K562 (cell line): ENCODE results near the gene CYSTM1. TPM values are rescaled to one million over a fixed set of nuclear protein-coding genes. Genes with fewer than 3 reads are reported as not detected.

Source experiments
- ATAC-seq: fragments of 200-7000 bp; cut with Tn5 transposase; 3 replicates; pipeline ENCODE4 v1.9.1; 2020; ENCODE audit warnings: moderate library complexity
- BruUV-seq: library from RNA; stranded (reverse); fragments of 400-500 nt; replicated peaks from 2 replicates; lab custom pipeline; 2021; lab: Mats Ljungman, UMichigan
- CTCF ChIA-PET: fragments of 300-600 bp; formaldehyde crosslinking; extraction: SDS; loops from one replicate; lab custom pipeline; 2021; ENCODE audit warnings: low intra/inter-chr PET ratio; lab: Yijun Ruan, JAX
- POLR2A ChIA-PET: fragments of 300-600, 350-650 bp; sonication (Branson Sonifier 250); formaldehyde crosslinking; extraction: SDS; loops from one replicate; lab custom pipeline; 2021; ENCODE audit warnings: antibody characterized with exemption, inconsistent platforms; lab: Yijun Ruan, JAX
- DNase-seq, 4 experiments: peaks; one replicate each; pipeline versions ENCODE4 v3.0.0 to v3.0.0-alpha.2; 2011 to 2018; ENCODE audit warnings: low spot score in 3 of 4, mixed read lengths in 3 of 4; ENCODE audit errors: extremely low read depth in 1 of 4
- FAIRE-seq: peaks from 2 replicates; lab custom pipeline; 2011; peaks lifted over from hg19 to GRCh38; lab: Jason Lieb, UNC
- H2AFZ ChIP-seq: 2 replicates; pipeline ENCODE4 v1.6.0; 2011; ENCODE audit warnings: low read depth, low read length, control low read depth, inconsistent platforms
- H3K27ac ChIP-seq: fragments of 200-600 bp; 3 replicates; pipeline ENCODE4 v1.8.0; 2011; ENCODE audit warnings: low read depth, mild to moderate bottlenecking, control low read depth, inconsistent platforms, low read length, moderate library complexity, mixed read lengths; ENCODE audit errors: extremely low read depth
- H3K27me3 ChIP-seq, 2 experiments: fragments of 300-600 bp in 1 of 2; 2 replicates in 1 of 2; 3 replicates in 1 of 2; pipeline versions ENCODE4 v1.6.0 to v1.8.0; 2011; ENCODE audit warnings: inconsistent platforms in 2 of 2, low read length in 2 of 2, mild to moderate bottlenecking in 1 of 2, mixed read lengths in 1 of 2, moderate library complexity in 1 of 2; ENCODE audit not compliant: control insufficient read depth in 2 of 2, insufficient read depth in 2 of 2
- H3K36me3 ChIP-seq: fragments of 300-600 bp; 3 replicates; pipeline ENCODE4 v1.8.0; 2011; ENCODE audit warnings: mild to moderate bottlenecking, low read length, inconsistent platforms; ENCODE audit not compliant: control insufficient read depth, insufficient read depth
- H3K4me1 ChIP-seq, 2 experiments: fragments of 200-600 bp in 1 of 2; replicated peaks in 1 of 2; 2 replicates in 1 of 2; 3 replicates in 1 of 2; pipeline versions ENCODE4 v1.5.1 to v1.8.0; 2011; ENCODE audit warnings: inconsistent platforms in 2 of 2, low read length in 2 of 2, mild to moderate bottlenecking in 1 of 2, mixed read lengths in 1 of 2, moderate library complexity in 1 of 2; ENCODE audit not compliant: control insufficient read depth in 2 of 2, insufficient read depth in 2 of 2
- H3K4me2 ChIP-seq: 2 replicates; pipeline ENCODE4 v1.6.1; 2011; ENCODE audit warnings: low read length, control low read depth, inconsistent platforms, mixed read lengths; ENCODE audit not compliant: insufficient read depth
- H3K4me3 ChIP-seq: fragments of 200-600 bp; sonication (generic), shearing (Covaris generic); 2 replicates; pipeline ENCODE4 v1.5.1; 2016; ENCODE audit warnings: control low read depth, inconsistent platforms
- H3K79me2 ChIP-seq: fragments of 200-600 bp; 3 replicates; pipeline ENCODE4 v1.8.0; 2011; ENCODE audit warnings: low read length, inconsistent platforms; ENCODE audit not compliant: control insufficient read depth, insufficient read depth
- H3K9ac ChIP-seq, 2 experiments: 2 replicates each; pipeline versions ENCODE4 v1.6.0 to v1.6.1; 2011; ENCODE audit warnings: low read depth in 2 of 2, low read length in 2 of 2, control low read depth in 1 of 2, inconsistent platforms in 1 of 2, mild to moderate bottlenecking in 1 of 2, mixed read lengths in 1 of 2; ENCODE audit not compliant: insufficient read depth in 1 of 2
- H3K9me1 ChIP-seq: one replicate; pipeline ENCODE4 v1.6.0; 2011; ENCODE audit warnings: inconsistent platforms, mild to moderate bottlenecking, low read length, moderate library complexity; ENCODE audit not compliant: control insufficient read depth, insufficient read depth
- H3K9me3 ChIP-seq: replicated peaks from 2 replicates; pipeline ENCODE4 v1.5.1; 2011; ENCODE audit warnings: low read depth, low read length, inconsistent platforms; ENCODE audit not compliant: control insufficient read depth, insufficient read depth
- H4K20me1 ChIP-seq: replicated peaks from 2 replicates; pipeline ENCODE4 v1.6.1; 2011; ENCODE audit warnings: low read length, inconsistent platforms, mixed read lengths; ENCODE audit not compliant: control insufficient read depth, insufficient read depth
- CCAR2 ChIP-seq: fragments of 200-400 bp; formaldehyde crosslinking; IDR thresholded peaks from 2 replicates; pipeline ENCODE4 v1.6.1; 2017; ENCODE audit warnings: mild to moderate bottlenecking, low read depth, low read length
- CTBP1 ChIP-seq: fragments of 450-650 bp; IDR thresholded peaks from 2 replicates; pipeline ENCODE4 v1.6.1; 2016; ENCODE audit warnings: borderline replicate concordance
- GTF3C2 ChIP-seq: IDR thresholded peaks from 3 replicates; pipeline ENCODE4 v1.6.1; 2011; ENCODE audit warnings: borderline replicate concordance, mild to moderate bottlenecking, moderate library complexity; ENCODE audit not compliant: insufficient read length; ENCODE audit errors: extremely low read depth
- IRF9 ChIP-seq: fragments of 450-650 bp; IDR thresholded peaks from 2 replicates; pipeline ENCODE4 v1.6.1; 2016; ENCODE audit warnings: missing biosample characterization, missing genetic modification characterization
- KLF6 ChIP-seq: fragments of 250-450 bp; sonication (Bioruptor Pico); IDR thresholded peaks from 2 replicates; pipeline ENCODE4 v1.4.0; 2020; ENCODE audit warnings: mild to moderate bottlenecking, moderate library complexity, borderline replicate concordance
- NFXL1 ChIP-seq: fragments of 450-650 bp; formaldehyde crosslinking; IDR thresholded peaks from 2 replicates; pipeline ENCODE4 v1.4.0; 2021; ENCODE audit warnings: mild to moderate bottlenecking
- PKNOX1 ChIP-seq: fragments of 450-650 bp; IDR thresholded peaks from 2 replicates; pipeline ENCODE4 v1.6.1; 2016
- ZNF232 ChIP-seq: sonication (generic); formaldehyde crosslinking; IDR thresholded peaks from 2 replicates; pipeline ENCODE4 v1.8.0; 2022; ENCODE audit warnings: mild to moderate bottlenecking, missing genetic modification reagents
- whole genome bisulfite sequencing: fragments of 100-300 bp; shearing (Covaris generic); methylation state at CpG from one replicate; pipeline ENCODE4 v1.1.6; 2016; ENCODE audit warnings: low coverage, mixed read lengths; ENCODE audit not compliant: insufficient coverage; ENCODE audit errors: missing lambda C conversion rate; 5-methylcytosine and 5-hydroxymethylcytosine counted together
- in situ Hi-C: fragments of 300-500 bp; cut with MboI; formaldehyde crosslinking; loops from 4 replicates; pipeline ENCODE4 v1.15.0; 2018; ENCODE audit warnings: inconsistent platforms, mixed read lengths
- intact Hi-C: fragments of 100-400 bp; cut with micrococcal nuclease; formaldehyde crosslinking; loops from 2 replicates; pipeline ENCODE4 v1.14.2; 2022
- polyA plus RNA-seq, 8 experiments: library from polyadenylated mRNA; depleted of rRNA in 4 of 8; stranded (reverse) in 5 of 8; unstranded in 3 of 8; fragments of >200 nt; fragmentation: Nextera tagmentation in 2 of 8; fragmentation: Illumina TruSeq in 1 of 8; extraction: Ambion mirVana in 2 of 8; extraction: Trizol in 1 of 8; gene quantifications; 2 replicates each; pipeline versions ENCODE4 v1.2.1 to v1.2.3, GENCODE V29; 2011 to 2014; ENCODE audit warnings: inconsistent platforms in 1 of 8, missing spikeins in 1 of 8
- total RNA-seq, 7 experiments: library from RNA; depleted of rRNA in 6 of 7; stranded (reverse); fragments of >200 nt in 6 of 7; fragmentation: Illumina TruSeq in 2 of 7; extraction: Trizol in 2 of 7; gene quantifications; 2 replicates each; pipeline versions ENCODE4 v1.2.1 to v1.2.3, GENCODE V29; 2011 to 2021; ENCODE audit warnings: low replicate concordance in 1 of 7

CYSTM1 gene
- total and polyA plus RNA-seq, 9 of the 15 experiments (the other 6 are each of a cell fraction or from before 2014, with no cell fraction given): 76.1 to 422 (median 108) TPM

- TF ChIP-seq IRF9: no peak
- no peak for TF ChIP-seq ZNF232 (CRISPR knock-in tag)
- TF ChIP-seq PKNOX1: no peak
Observed at GRCh38 chr5:140125637-140126036, 49.4 kb upstream of the CYSTM1 start, which contains the start of gene IGIP (continued).

GRCh38 chr5:140126315-140127012, 48.5 kb upstream of the CYSTM1 start:
- Histone ChIP-seq H3K4me1 (no peaks in the 10 kb centered on the region; a peak in 1 of 5 replicates), H3K4me2 (no peak overlapping the region), H3K27me3 (no peaks in the 10 kb centered on the region), H2AFZ (no peak overlapping the region), H3K4me3 (no peak overlapping the region), H3K36me3 (no peaks in the 10 kb centered on the region), H3K9ac (no peak overlapping the region), H3K27ac (no peak overlapping the region), H3K79me2 (no peaks in the 10 kb centered on the region), H3K9me1 (no peaks in the 10 kb centered on the region), H3K9me3 (no peaks in the 10 kb centered on the region; the same call in 1 of the 2 replicates), H4K20me1 (peaks cover 7% of the 10 kb centered on the region)
- BruUV-seq: no TSS peak
- CTCF ChIA-PET: no interaction called here
- in situ Hi-C loops (no loop called here), intact Hi-C loops (no loop called here)
- 40% methylated on average over 6 of the region's 6 CpGs for WGBS
- ATAC-seq: peak; percentile 42
- POLR2A ChIA-PET: interaction anchor here (1.3 to 2.2 kb wide), 3 partner anchors 13 to 19 kb away, joined by 3 to 6 read pairs (median 5); partner anchors contain the start of gene PURA
- peak; percentile 58 for FAIRE-seq
- TF ChIP-seq CCAR2: no peak
- TF ChIP-seq CTBP1: no peak
- no peak for TF ChIP-seq GTF3C2
- no peak for TF ChIP-seq NFXL1 (CRISPR knock-in tag)
- TF ChIP-seq KLF6 (CRISPR knock-in tag): no peak
- no peak for DNase-seq
